ENCODE measurements around the gene EFL1. TPM values are rescaled to one million over a fixed set of nuclear protein-coding genes. Genes with fewer than 3 reads are reported as not detected.

The EFL1 gene
- total and polyA plus RNA-seq, 2 of the 4 experiments (the other 2 are of a cell fraction): 10.1 to 24.6 TPM

DNA sequence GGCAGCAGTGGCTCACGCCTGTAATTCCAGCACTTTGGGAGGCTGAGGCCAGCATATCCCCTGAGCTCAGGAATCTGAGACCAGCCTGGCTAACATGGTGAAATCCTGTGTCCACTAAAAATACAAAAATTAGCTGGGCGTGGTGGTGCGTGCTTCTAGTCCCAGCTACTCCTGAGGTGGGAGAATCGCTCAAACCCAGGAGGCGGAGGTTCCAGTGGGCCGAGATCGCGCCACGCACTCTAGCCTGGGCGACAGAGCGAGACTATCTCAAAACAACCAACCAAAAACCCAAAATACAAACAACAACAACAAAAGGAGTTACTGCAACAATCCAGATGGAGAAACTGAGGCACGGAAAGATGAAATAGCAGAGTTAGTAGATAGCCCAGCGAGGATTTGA lies 35.5 kb upstream of the EFL1 start:
- no peaks in the 10 kb centered on the region for H3K9me3 ChIP-seq (ENCODE audit: control insufficient read depth, insufficient read depth, low read length)
- no TSS peak for BruUV-seq (replicated peaks)
- WGBS, 2 experiments (ENCODE audit: extremely low coverage in 2 of 2, insufficient read length in 1 of 2): 100% methylated on average over 1 of the region's 13 CpGs; no CpG with 5 or more reads in 1 of the 2 experiments
- no peak overlapping the region for H2AK5ac ChIP-seq (ENCODE audit: low read depth, low read length)
- in situ Hi-C loops (cut with MboI; ENCODE audit: low sequenced_read_pairs): no loop called here
- no peak overlapping the region for H2AK9ac ChIP-seq (replicated peaks; ENCODE audit: low read depth, low read length, poor library complexity)
- ChIA-PET CTCF (interaction anchor here (1.0 kb wide), 1 partner anchor 13 kb away, joined by 4 read pairs; no protein-coding TSS in a partner anchor), POLR2A (ENCODE audit: unreplicated experiment) (no interaction called here)
- H2BK15ac ChIP-seq (ENCODE audit: low read depth, low read length): no peak overlapping the region
- no peak overlapping the region for H4K8ac ChIP-seq (ENCODE audit: low read depth in 2 of 2, low read length in 2 of 2)
- H4K20me1 ChIP-seq (ENCODE audit: insufficient read depth, low read length): no peaks in the 10 kb centered on the region
- H3K14ac ChIP-seq (replicated peaks; ENCODE audit: low read depth, low read length): no peak overlapping the region
- H3K4me1 ChIP-seq (ENCODE audit: control insufficient read depth, insufficient read depth, low read length): no peaks in the 10 kb centered on the region
- H3K9ac ChIP-seq (ENCODE audit: low read depth, low read length): no peak overlapping the region
- H3K36me3 ChIP-seq (ENCODE audit: control insufficient read depth, insufficient read depth, low read length): no peaks in the 10 kb centered on the region
- H3K18ac ChIP-seq (ENCODE audit: low read depth, low read length): no peak overlapping the region
- intact Hi-C loops (cut with micrococcal nuclease): no loop called here
- H4K5ac ChIP-seq (ENCODE audit: low read depth, low read length): no peak overlapping the region
- no peak overlapping the region for H3K56ac ChIP-seq (ENCODE audit: extremely low read depth, insufficient read depth, low read length)
- H3K27ac ChIP-seq (ENCODE audit: insufficient read depth, low read length): no peak overlapping the region
- H3K79me1 ChIP-seq (ENCODE audit: low read depth in 1 of 2, low read length in 2 of 2): no peaks in the 10 kb centered on the region
- dilution Hi-C loops (cut with HindIII; ENCODE audit: low sequenced_read_pairs, unreplicated experiment): no loop called here
- DNase-seq: no peak
- H2BK5ac ChIP-seq (ENCODE audit: low read depth, low read length, poor library complexity, severe bottlenecking): no peak overlapping the region
- no peak overlapping the region for H4K91ac ChIP-seq (ENCODE audit: insufficient read depth, low read depth, low read length)
- no peak overlapping the region for H2AFZ ChIP-seq (replicated peaks; ENCODE audit: low read length, poor library complexity)
- H2BK120ac ChIP-seq (ENCODE audit: low read depth, low read length): no peak overlapping the region
- peaks cover 12% of the 10 kb centered on the region for H3K27me3 ChIP-seq (ENCODE audit: control insufficient read depth, insufficient read depth, low read length)
- no peak overlapping the region for H3K4me2 ChIP-seq (ENCODE audit: low read depth, low read length)
- H2BK20ac ChIP-seq (ENCODE audit: low read depth, low read length): no peak overlapping the region
- TF ChIP-seq, protein P1, sequence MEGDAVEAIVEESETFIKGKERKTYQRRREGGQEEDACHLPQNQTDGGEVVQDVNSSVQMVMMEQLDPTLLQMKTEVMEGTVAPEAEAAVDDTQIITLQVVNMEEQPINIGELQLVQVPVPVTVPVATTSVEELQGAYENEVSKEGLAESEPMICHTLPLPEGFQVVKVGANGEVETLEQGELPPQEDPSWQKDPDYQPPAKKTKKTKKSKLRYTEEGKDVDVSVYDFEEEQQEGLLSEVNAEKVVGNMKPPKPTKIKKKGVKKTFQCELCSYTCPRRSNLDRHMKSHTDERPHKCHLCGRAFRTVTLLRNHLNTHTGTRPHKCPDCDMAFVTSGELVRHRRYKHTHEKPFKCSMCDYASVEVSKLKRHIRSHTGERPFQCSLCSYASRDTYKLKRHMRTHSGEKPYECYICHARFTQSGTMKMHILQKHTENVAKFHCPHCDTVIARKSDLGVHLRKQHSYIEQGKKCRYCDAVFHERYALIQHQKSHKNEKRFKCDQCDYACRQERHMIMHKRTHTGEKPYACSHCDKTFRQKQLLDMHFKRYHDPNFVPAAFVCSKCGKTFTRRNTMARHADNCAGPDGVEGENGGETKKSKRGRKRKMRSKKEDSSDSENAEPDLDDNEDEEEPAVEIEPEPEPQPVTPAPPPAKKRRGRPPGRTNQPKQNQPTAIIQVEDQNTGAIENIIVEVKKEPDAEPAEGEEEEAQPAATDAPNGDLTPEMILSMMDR (conservative IDR thresholded peaks at IDR 0.05; ENCODE audit: low read depth, low read length): no peak
- TF ChIP-seq CEBPB (IDR thresholded peaks at IDR 0.05; ENCODE audit: low read depth, low read length) (no peak), RAD21 (IDR thresholded peaks at IDR 0.05; ENCODE audit: low read length) (no peak), CHD1 (IDR thresholded peaks at IDR 0.05; ENCODE audit: low read depth, low read length) (no peak), MXI1 (IDR thresholded peaks at IDR 0.05; ENCODE audit: borderline replicate concordance, low read depth, low read length) (no peak), POLR2A (IDR thresholded peaks at IDR 0.05; ENCODE audit: low read depth, low read length) (no peak), NFE2L2 (IDR thresholded peaks at IDR 0.05; ENCODE audit: low read depth, low read length) (no peak)
- TF ChIP-seq, protein P2, sequence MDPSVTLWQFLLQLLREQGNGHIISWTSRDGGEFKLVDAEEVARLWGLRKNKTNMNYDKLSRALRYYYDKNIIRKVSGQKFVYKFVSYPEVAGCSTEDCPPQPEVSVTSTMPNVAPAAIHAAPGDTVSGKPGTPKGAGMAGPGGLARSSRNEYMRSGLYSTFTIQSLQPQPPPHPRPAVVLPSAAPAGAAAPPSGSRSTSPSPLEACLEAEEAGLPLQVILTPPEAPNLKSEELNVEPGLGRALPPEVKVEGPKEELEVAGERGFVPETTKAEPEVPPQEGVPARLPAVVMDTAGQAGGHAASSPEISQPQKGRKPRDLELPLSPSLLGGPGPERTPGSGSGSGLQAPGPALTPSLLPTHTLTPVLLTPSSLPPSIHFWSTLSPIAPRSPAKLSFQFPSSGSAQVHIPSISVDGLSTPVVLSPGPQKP (IDR thresholded peaks at IDR 0.05; ENCODE audit: borderline replicate concordance, low read depth, low read length): no peak
- no peak overlapping the region for H3K4me3 ChIP-seq (ENCODE audit: insufficient read depth, low read depth, low read length)
- no peak overlapping the region for H3K4ac ChIP-seq (ENCODE audit: low read depth, low read length)
- H3K23ac ChIP-seq (ENCODE audit: low read depth, low read length): no peak overlapping the region
- H3K9me1 ChIP-seq (ENCODE audit: insufficient read depth, low read length): no peaks in the 10 kb centered on the region; the same call in 1 of the 2 replicates
- no peak for ATAC-seq (ENCODE audit: low read depth)
